ENCODE data around the gene CAMK1D. TPM values are rescaled to one million over a fixed set of nuclear protein-coding genes. Genes with fewer than 3 reads are reported as not detected.

The CAMK1D gene
- total and polyA plus RNA-seq, 8 donors, result 4.4 to 10.8 (median 4.8) TPM

- DNase-seq (no peak), ATAC-seq (no peak)
- Histone ChIP-seq H3K9me3 (no peaks in the 10 kb centered on the region), H3K36me3 (no peaks in the 10 kb centered on the region), H3K27ac (no peak overlapping the region), H3K27me3 (no peaks in the 10 kb centered on the region), H3K4me3 (no peak overlapping the region), H3K4me1 (no peaks in the 10 kb centered on the region)
- intact Hi-C loops (cut with DNase I), result no loop called here
- TF ChIP-seq CTCF (IDR thresholded peaks at IDR 0.05), result no peak
Observed at GRCh38 chr10:12445701-12446334, 96.5 kb downstream of the CAMK1D start.

GRCh38 chr10:12448340-12448728 is 99.0 kb downstream of the CAMK1D start:
- Histone ChIP-seq H3K27me3 (no peaks in the 10 kb centered on the region), H3K4me1 (no peaks in the 10 kb centered on the region), H3K27ac (peak overlapping the region in 1 of 2 donors; percentile 31), H3K4me3 (no peak overlapping the region), H3K9me3 (no peaks in the 10 kb centered on the region), H3K36me3 (no peaks in the 10 kb centered on the region)
- DNase-seq (no peak), ATAC-seq (no peak)
- TF ChIP-seq CTCF (IDR thresholded peaks at IDR 0.05), result no peak
- intact Hi-C loops (cut with DNase I), result no loop called here

GRCh38 chr10:12448729-12449391 is 99.5 kb downstream of the CAMK1D start:
- Histone ChIP-seq H3K4me1 (no peaks in the 10 kb centered on the region), H3K36me3 (no peaks in the 10 kb centered on the region), H3K4me3 (no peak overlapping the region), H3K27me3 (no peaks in the 10 kb centered on the region), H3K9me3 (no peaks in the 10 kb centered on the region), H3K27ac (peak overlapping the region in 1 of 2 donors; percentile 31)
- DNase-seq (peak in 2 of 4 donors; percentile 8 to 43), ATAC-seq (peak; percentile 71)
- TF ChIP-seq CTCF (IDR thresholded peaks at IDR 0.05), result no peak
- intact Hi-C loops (cut with DNase I), result no loop called here

GRCh38 chr10:12455318-12455717 is 106.0 kb downstream of the CAMK1D start:
- peaks cover 0 to 5% of the 10 kb centered on the region in 2 donors for H3K27me3 ChIP-seq
- H3K27ac ChIP-seq, result no peak overlapping the region
- TF ChIP-seq CTCF (IDR thresholded peaks at IDR 0.05), result no peak
- H3K36me3 ChIP-seq, result no peaks in the 10 kb centered on the region
- DNase-seq (no peak), ATAC-seq (no peak)
- H3K4me3 ChIP-seq, result no peak overlapping the region
- intact Hi-C loops (cut with DNase I), result no loop called here
- no peaks in the 10 kb centered on the region for H3K4me1 ChIP-seq
- no peaks in the 10 kb centered on the region for H3K9me3 ChIP-seq

GRCh38 chr10:12455766-12456165 is 106.4 kb downstream of the CAMK1D start:
- TF ChIP-seq CTCF (IDR thresholded peaks at IDR 0.05), result no peak
- ATAC-seq (no peak), DNase-seq (no peak)
- Histone ChIP-seq H3K27me3 (peaks cover 0 to 5% of the 10 kb centered on the region in 2 donors), H3K9me3 (no peaks in the 10 kb centered on the region), H3K27ac (no peak overlapping the region), H3K4me1 (no peaks in the 10 kb centered on the region), H3K4me3 (no peak overlapping the region), H3K36me3 (no peaks in the 10 kb centered on the region)
- intact Hi-C loops (cut with DNase I), result no loop called here

All from left lung (tissue), 10 donors.